Gastrocnemius medialis (tissue), 4 donors: ENCODE results near the gene LMCD1. TPM values are rescaled to one million over a fixed set of nuclear protein-coding genes. Genes with fewer than 3 reads are reported as not detected.

ENCODE experiments used
- ATAC-seq, 2 donors: fragments of 150-250 bp; one replicate each; pipeline ENCODE4 v1.9.1; 2016
- DNase-seq, 2 donors: peaks; one replicate each; pipeline ENCODE4 v3.0.0-alpha.2; 2019
- H3K27ac ChIP-seq, 4 donors: fragments of 200-600 bp; sonication (generic); 1 replicate in 1 of 4; 2 replicates in 3 of 4; pipeline ENCODE4 v1.5.1; 2016 to 2018; ENCODE audit warnings: mild to moderate bottlenecking in 2 of 4, moderate library complexity in 1 of 4
- H3K27me3 ChIP-seq, 3 donors: fragments of 200-600 bp; sonication (generic) in 2 of 3; 1 replicate in 1 of 3; 2 replicates in 2 of 3; pipeline versions ENCODE4 v1.5.1 to v1.6.0; 2016 to 2019; ENCODE audit warnings: mild to moderate bottlenecking in 1 of 3, moderate library complexity in 1 of 3
- H3K36me3 ChIP-seq, 2 donors: fragments of 200-600 bp; sonication (generic) in 1 of 2; one replicate each; pipeline ENCODE4 v1.5.1; 2017 to 2018
- H3K4me1 ChIP-seq, 2 donors: fragments of 200-600 bp; sonication (generic) in 1 of 2; one replicate each; pipeline ENCODE4 v1.5.1; 2016 to 2017; ENCODE audit warnings: mild to moderate bottlenecking in 2 of 2
- H3K4me3 ChIP-seq, 4 donors: fragments of 200-600 bp; sonication (generic) in 3 of 4; 1 replicate in 1 of 4; 2 replicates in 3 of 4; pipeline ENCODE4 v1.5.1; 2016 to 2019; ENCODE audit warnings: mild to moderate bottlenecking in 2 of 4
- H3K9me3 ChIP-seq, 3 donors: fragments of 200-600 bp; sonication (generic) in 2 of 3; 1 replicate in 1 of 3; 2 replicates in 2 of 3; pipeline ENCODE4 v1.5.1; 2016 to 2019
- POLR2A ChIP-seq, 2 donors: fragments of 450-650 bp; IDR thresholded peaks; one replicate each; pipeline ENCODE4 v1.6.1; 2017; ENCODE audit warnings: antibody characterized with exemption in 2 of 2, mild to moderate bottlenecking in 2 of 2, moderate library complexity in 2 of 2
- in situ Hi-C, 4 donors: fragments of 200-750 bp; cut with MboI; loops; one replicate each; pipeline versions ENCODE4 v1.15.0 to v1.8.0; 2017; ENCODE audit warnings: low sequenced_read_pairs in 4 of 4
- intact Hi-C: fragments of 100-400 bp; cut with DNase I; formaldehyde crosslinking; loops from one replicate; pipeline ENCODE4 v1.15.1; 2023; ENCODE audit warnings: low total_unique reads
- total RNA-seq, 4 donors: library from RNA; depleted of rRNA; stranded (reverse); fragments of >200 nt; gene quantifications; one replicate each; pipeline versions ENCODE4 v1.1.0 to v1.2.3, GENCODE V29; 2016
- TF ChIP-seq, protein P1 (sequence below), 5 experiments: fragments of 450-650 bp in 3 of 5; fragments of 200-600 bp in 2 of 5; sonication (generic) in 2 of 5; IDR thresholded peaks in 4 of 5; conservative IDR thresholded peaks in 1 of 5; 1 replicate in 4 of 5; 2 replicates in 1 of 5; pipeline ENCODE4 v1.5.1; 2016 to 2019; ENCODE audit warnings: antibody characterized with exemption in 5 of 5, mild to moderate bottlenecking in 3 of 5, moderate library complexity in 3 of 5

The LMCD1 gene
- total RNA-seq, 4 donors from 2014 or later, result 96.0 to 581 (median 167) TPM

DNA sequence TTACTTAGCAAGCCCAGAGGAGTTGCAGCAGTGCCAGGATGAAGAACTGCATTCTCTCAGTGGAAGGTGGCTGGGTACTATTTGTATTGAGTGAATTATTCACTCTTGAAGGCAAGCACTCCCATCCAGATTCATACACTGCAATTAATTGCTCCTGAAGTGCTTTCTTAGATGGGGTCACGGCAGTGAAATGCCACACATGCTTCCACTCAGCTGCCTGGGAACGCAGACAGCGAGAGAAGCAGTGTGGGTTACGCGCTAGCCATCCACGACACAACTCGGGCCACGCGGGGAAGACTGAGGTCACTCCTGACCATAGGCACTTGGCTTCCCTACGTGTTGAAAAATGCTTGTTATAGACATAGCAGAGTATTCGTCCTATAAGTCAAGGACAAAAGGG, 30.8 kb upstream of the LMCD1 start:
- H3K36me3 ChIP-seq, result no peaks in the 10 kb centered on the region
- H3K27ac ChIP-seq, result no peak overlapping the region
- TF ChIP-seq, protein P1, sequence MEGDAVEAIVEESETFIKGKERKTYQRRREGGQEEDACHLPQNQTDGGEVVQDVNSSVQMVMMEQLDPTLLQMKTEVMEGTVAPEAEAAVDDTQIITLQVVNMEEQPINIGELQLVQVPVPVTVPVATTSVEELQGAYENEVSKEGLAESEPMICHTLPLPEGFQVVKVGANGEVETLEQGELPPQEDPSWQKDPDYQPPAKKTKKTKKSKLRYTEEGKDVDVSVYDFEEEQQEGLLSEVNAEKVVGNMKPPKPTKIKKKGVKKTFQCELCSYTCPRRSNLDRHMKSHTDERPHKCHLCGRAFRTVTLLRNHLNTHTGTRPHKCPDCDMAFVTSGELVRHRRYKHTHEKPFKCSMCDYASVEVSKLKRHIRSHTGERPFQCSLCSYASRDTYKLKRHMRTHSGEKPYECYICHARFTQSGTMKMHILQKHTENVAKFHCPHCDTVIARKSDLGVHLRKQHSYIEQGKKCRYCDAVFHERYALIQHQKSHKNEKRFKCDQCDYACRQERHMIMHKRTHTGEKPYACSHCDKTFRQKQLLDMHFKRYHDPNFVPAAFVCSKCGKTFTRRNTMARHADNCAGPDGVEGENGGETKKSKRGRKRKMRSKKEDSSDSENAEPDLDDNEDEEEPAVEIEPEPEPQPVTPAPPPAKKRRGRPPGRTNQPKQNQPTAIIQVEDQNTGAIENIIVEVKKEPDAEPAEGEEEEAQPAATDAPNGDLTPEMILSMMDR (IDR thresholded peaks at IDR 0.05 in 4 of 5, conservative IDR thresholded peaks at IDR 0.05 in 1 of 5), result no peak
- TF ChIP-seq POLR2A (IDR thresholded peaks at IDR 0.05), result no peak
- in situ Hi-C loops, result loop anchor here in 1 of 4 donors (10.0 kb wide), 1 partner anchor 134 kb away; no protein-coding TSS in a partner anchor
- ATAC-seq (no peak), DNase-seq (no peak)
- H3K4me1 ChIP-seq, result no peaks in the 10 kb centered on the region
- H3K4me3 ChIP-seq, result no peak overlapping the region
- no peaks in the 10 kb centered on the region for H3K27me3 ChIP-seq
- intact Hi-C loops, result no loop called here
- no peaks in the 10 kb centered on the region for H3K9me3 ChIP-seq

DNA sequence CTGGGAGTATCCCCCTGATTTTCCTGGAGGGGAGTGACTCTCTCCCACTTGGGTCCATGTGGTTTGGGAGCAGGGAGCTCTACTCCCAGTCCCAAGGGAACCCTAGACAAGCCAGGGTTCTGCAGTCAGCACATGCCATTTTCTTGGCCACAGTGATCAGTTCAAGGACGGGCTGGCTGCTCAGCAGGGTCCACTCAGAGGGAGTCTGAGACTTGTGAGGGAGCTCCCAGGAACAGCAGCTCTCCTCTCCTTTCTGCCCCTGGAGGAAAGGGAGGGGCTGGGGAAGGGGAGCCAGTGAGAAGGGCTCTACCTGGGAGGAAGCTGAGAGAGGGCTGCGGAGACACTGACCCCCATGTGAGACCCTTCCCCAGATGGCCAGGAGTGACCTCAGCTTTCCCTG, 29.1 kb upstream of the LMCD1 start:
- H3K4me1 ChIP-seq, result no peaks in the 10 kb centered on the region
- no peak overlapping the region for H3K27ac ChIP-seq
- H3K4me3 ChIP-seq, result no peak overlapping the region
- no peaks in the 10 kb centered on the region for H3K27me3 ChIP-seq
- H3K36me3 ChIP-seq, result no peaks in the 10 kb centered on the region
- TF ChIP-seq, protein P1 (IDR thresholded peaks at IDR 0.05 in 4 of 5, conservative IDR thresholded peaks at IDR 0.05 in 1 of 5), result no peak
- TF ChIP-seq POLR2A (IDR thresholded peaks at IDR 0.05), result no peak
- in situ Hi-C loops, result loop anchor here in 1 of 4 donors (10.0 kb wide), 1 partner anchor 132 kb away; no protein-coding TSS in a partner anchor
- intact Hi-C loops, result no loop called here
- H3K9me3 ChIP-seq, result no peaks in the 10 kb centered on the region
- DNase-seq, result no peak
- ATAC-seq, result no peak

DNA sequence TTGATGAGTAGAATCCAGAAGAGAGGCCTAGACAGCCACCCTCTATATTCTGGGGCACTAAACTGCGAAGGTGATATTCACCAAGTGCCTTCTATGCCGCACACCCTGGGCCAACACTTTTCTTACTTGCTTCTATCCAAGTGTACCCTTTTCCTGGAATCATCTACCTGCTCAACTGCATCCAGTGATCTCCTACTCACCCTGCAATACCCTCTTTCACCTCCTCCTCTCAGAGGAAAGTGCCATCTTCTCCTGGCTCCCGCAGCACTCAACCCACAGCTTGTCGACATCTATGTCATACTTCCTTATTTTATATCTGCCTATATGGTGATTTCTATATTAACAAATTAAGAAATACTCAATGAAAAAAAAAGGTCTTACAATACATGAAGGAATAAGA, 28.6 kb upstream of the LMCD1 start:
- H3K4me1 ChIP-seq, result no peaks in the 10 kb centered on the region
- H3K36me3 ChIP-seq, result no peaks in the 10 kb centered on the region
- no peak overlapping the region for H3K27ac ChIP-seq
- H3K9me3 ChIP-seq, result no peaks in the 10 kb centered on the region
- TF ChIP-seq, protein P1 (IDR thresholded peaks at IDR 0.05 in 4 of 5, conservative IDR thresholded peaks at IDR 0.05 in 1 of 5), result no peak
- no peak for TF ChIP-seq POLR2A (IDR thresholded peaks at IDR 0.05)
- H3K4me3 ChIP-seq, result no peak overlapping the region
- DNase-seq (no peak), ATAC-seq (no peak)
- H3K27me3 ChIP-seq, result no peaks in the 10 kb centered on the region
- intact Hi-C loops, result no loop called here
- in situ Hi-C loops, result loop anchor here in 1 of 4 donors (10.0 kb wide), 1 partner anchor 132 kb away; no protein-coding TSS in a partner anchor

GRCh38 chr3:8473990-8474389, 27.6 kb upstream of the LMCD1 start:
- intact Hi-C loops (no loop called here), in situ Hi-C loops (loop anchor here in 1 of 4 donors (10.0 kb wide), 1 partner anchor 131 kb away; no protein-coding TSS in a partner anchor)
- TF ChIP-seq, protein P1 (IDR thresholded peaks at IDR 0.05 in 4 of 5, conservative IDR thresholded peaks at IDR 0.05 in 1 of 5), result no peak
- no peak for TF ChIP-seq POLR2A (IDR thresholded peaks at IDR 0.05)

DNA sequence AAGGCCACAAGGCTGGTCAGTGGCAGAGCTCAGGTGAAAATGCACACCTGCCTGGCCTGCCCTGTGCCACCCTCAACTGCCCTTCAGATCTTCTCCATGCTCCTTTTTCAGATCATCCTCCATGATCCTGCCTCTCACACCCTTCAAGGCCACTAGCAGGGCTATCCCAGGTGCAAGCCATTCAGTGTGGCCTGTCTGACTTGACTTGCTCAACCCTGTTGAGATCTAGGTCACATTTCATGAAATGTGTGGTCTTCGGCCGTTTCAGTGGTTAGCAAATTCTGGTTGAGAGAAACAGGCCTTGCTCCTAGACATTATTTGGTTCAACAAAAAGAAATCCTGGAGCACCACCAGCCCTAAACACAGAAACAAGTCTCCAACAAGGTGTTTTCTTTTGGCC, 26.6 kb upstream of the LMCD1 start:
- in situ Hi-C loops, result loop anchor here in 1 of 4 donors (10.0 kb wide), 1 partner anchor 130 kb away; no protein-coding TSS in a partner anchor
- TF ChIP-seq, protein P1 (IDR thresholded peaks at IDR 0.05 in 4 of 5, conservative IDR thresholded peaks at IDR 0.05 in 1 of 5), result no peak
- no peak for TF ChIP-seq POLR2A (IDR thresholded peaks at IDR 0.05)

More at GRCh38 chr3:8473990-8474389, 27.6 kb upstream of the LMCD1 start:
- no peaks in the 10 kb centered on the region for H3K9me3 ChIP-seq
- DNase-seq (no peak), ATAC-seq (no peak)
- H3K27ac ChIP-seq, result no peak overlapping the region
- H3K27me3 ChIP-seq, result no peaks in the 10 kb centered on the region
- H3K4me1 ChIP-seq, result no peaks in the 10 kb centered on the region
- H3K36me3 ChIP-seq, result no peaks in the 10 kb centered on the region
- H3K4me3 ChIP-seq, result no peak overlapping the region

More for the DNA sequence above, 26.6 kb upstream of the LMCD1 start:
- Histone ChIP-seq H3K27me3 (no peaks in the 10 kb centered on the region), H3K9me3 (no peaks in the 10 kb centered on the region), H3K27ac (no peak overlapping the region), H3K36me3 (no peaks in the 10 kb centered on the region), H3K4me1 (no peaks in the 10 kb centered on the region), H3K4me3 (no peak overlapping the region)
- no peak for DNase-seq
- intact Hi-C loops, result no loop called here
- ATAC-seq, result no peak
